ENCODE data around the gene LFNG. TPM values are rescaled to one million over a fixed set of nuclear protein-coding genes. Genes with fewer than 3 reads are reported as not detected.

LFNG gene
- total RNA-seq, 2 donors from 2014 or later = 61.4 to 105 TPM

DNA sequence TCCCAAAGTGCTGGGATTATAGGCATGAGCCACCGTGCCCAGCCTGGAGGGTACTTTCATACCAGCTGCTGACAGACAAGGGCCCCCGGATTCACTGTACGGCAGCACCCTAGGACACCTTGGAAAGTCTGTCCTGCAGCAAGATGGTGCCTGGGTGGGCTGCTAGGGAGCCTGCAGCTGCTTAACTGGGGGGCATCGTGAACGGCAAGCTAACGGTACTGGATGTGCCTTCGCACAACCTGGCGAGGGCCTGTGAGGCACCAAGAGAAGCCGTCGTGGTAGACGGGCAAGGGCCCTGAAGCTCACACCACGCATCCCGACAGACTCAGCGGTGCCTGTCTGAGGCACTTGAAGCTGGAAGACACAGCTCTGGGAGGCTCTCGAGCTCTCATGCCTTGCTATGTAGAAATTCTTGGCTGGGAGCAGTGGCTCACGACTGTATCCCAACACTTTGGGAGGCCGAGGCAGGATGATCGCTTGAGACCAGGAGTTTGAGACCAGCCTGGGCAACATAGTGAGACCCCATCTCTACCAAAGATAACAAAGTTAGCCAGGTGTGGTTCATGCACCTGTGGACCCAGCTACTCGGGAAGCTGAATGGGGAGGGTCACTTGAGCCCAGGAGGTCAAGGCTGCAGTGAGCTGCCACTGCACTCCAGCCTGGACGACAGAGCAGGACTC lies 26.3 kb downstream of the LFNG start:
- DNase-seq = no peak
- Histone ChIP-seq H3K4me3 (no peak overlapping the region), H3K27me3 (no peaks in the 10 kb centered on the region), H3K36me3 (no peaks in the 10 kb centered on the region), H3K9me3 (no peaks in the 10 kb centered on the region), H3K27ac (no peak overlapping the region), H3K9ac (ENCODE audit: low read depth in 2 of 2, low read length in 2 of 2) (no peak overlapping the region), H3K4me1 (no peaks in the 10 kb centered on the region)
- TF ChIP-seq, protein P1, sequence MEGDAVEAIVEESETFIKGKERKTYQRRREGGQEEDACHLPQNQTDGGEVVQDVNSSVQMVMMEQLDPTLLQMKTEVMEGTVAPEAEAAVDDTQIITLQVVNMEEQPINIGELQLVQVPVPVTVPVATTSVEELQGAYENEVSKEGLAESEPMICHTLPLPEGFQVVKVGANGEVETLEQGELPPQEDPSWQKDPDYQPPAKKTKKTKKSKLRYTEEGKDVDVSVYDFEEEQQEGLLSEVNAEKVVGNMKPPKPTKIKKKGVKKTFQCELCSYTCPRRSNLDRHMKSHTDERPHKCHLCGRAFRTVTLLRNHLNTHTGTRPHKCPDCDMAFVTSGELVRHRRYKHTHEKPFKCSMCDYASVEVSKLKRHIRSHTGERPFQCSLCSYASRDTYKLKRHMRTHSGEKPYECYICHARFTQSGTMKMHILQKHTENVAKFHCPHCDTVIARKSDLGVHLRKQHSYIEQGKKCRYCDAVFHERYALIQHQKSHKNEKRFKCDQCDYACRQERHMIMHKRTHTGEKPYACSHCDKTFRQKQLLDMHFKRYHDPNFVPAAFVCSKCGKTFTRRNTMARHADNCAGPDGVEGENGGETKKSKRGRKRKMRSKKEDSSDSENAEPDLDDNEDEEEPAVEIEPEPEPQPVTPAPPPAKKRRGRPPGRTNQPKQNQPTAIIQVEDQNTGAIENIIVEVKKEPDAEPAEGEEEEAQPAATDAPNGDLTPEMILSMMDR (IDR thresholded peaks at IDR 0.05) = no peak
- intact Hi-C loops (cut with DNase I) = no loop called here

DNA sequence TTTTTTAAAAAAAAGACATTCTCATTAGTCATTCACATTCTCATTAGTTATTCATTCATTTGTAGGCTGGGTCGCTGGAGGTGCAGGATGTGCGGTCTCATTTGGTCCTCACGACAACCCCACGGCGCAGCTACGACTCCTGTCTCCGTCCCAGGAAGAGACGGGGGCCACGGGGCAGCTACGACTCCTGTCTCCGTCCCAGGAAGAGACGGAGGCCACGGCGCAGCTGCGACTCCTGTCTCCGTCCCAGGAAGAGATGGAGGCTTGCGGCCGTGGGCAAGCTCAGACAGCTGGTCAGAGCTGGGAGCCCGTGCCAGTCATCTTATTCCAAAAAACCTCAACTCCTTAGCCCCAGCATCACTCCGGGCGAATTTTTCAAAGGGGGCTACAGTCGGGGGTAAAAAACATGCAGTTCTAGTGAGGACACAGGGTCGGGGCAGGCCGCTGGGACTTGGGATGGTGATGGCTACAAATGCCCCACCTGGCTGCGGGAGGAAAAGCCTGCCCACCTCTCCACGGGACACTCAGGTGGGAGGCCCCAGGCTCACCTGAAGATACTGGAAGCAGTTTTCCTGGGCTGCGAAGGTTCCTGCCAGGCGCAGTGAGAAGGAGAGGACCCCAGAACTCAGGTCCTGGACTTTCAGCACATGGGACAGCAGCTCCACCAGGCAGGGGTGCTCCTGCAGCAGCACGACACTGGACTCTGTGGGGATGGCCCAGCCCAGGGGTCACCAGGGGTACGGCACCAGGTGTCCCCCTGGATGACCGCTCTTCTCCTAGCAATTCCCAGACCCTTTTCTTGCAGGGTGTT lies 27.4 kb downstream of the LFNG start:
- H3K4me3 ChIP-seq = no peak overlapping the region
- no peaks in the 10 kb centered on the region for H3K36me3 ChIP-seq
- no peaks in the 10 kb centered on the region for H3K9me3 ChIP-seq
- DNase-seq = no peak
- H3K4me1 ChIP-seq = no peaks in the 10 kb centered on the region
- H3K27ac ChIP-seq = no peak overlapping the region
- no peaks in the 10 kb centered on the region for H3K27me3 ChIP-seq
- intact Hi-C loops (cut with DNase I) = no loop called here
- no peak overlapping the region for H3K9ac ChIP-seq (ENCODE audit: low read depth in 2 of 2, low read length in 2 of 2)
- TF ChIP-seq, protein P1 (IDR thresholded peaks at IDR 0.05) = no peak

DNA sequence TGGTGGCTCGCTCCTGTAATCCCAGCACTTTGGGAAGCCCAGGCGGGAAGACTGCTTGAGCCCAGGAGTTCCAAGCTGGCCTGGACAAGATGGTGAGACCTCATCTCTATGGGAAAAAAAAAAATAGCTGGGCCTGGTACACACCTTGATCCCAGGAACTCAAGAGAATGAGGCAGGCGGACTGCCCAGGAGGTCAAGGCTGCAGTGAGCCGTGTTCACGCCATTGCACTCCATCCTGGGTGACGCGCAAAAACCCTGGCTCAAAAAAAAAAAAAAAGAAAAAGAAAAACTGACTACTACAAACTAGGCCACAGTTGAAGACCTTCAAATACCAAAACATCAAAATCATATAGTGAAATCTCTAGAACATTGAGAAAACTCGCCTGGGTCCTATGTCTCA lies 31.8 kb downstream of the LFNG start:
- H3K4me1 ChIP-seq = peaks cover 12% of the 10 kb centered on the region
- no peak overlapping the region for H3K27ac ChIP-seq
- no peaks in the 10 kb centered on the region for H3K27me3 ChIP-seq
- TF ChIP-seq, protein P1 (IDR thresholded peaks at IDR 0.05) = no peak
- H3K4me3 ChIP-seq = no peak overlapping the region
- DNase-seq = no peak
- H3K36me3 ChIP-seq = no peaks in the 10 kb centered on the region
- H3K9me3 ChIP-seq = no peaks in the 10 kb centered on the region
- intact Hi-C loops (cut with DNase I) = no loop called here
- no peak overlapping the region for H3K9ac ChIP-seq (ENCODE audit: low read depth in 2 of 2, low read length in 2 of 2)

DNA sequence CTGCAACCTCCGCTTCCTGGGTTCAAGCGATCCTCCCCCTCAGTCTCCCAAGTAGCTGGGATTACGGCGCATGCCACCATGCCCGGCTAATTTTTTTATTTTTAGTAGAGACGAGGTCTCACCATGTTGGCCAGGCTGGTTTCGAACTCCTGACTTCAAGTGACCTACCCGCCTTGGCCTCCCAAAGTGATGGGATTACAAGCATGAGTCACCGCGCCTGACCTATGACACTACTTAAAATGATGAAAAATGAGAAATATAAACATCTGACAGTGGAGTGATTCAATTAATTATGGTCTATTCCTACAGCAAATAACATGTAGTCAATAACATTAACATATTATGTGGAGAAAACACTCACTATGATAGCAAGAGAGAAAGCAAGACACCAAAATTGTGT lies 33.5 kb downstream of the LFNG start:
- Histone ChIP-seq H3K9ac (ENCODE audit: low read depth in 2 of 2, low read length in 2 of 2) (no peak overlapping the region), H3K4me3 (no peak overlapping the region), H3K4me1 (peaks cover 12% of the 10 kb centered on the region), H3K27ac (no peak overlapping the region), H3K9me3 (no peaks in the 10 kb centered on the region), H3K27me3 (no peaks in the 10 kb centered on the region), H3K36me3 (no peaks in the 10 kb centered on the region)
- TF ChIP-seq, protein P1 (IDR thresholded peaks at IDR 0.05) = no peak
- DNase-seq = no peak
- intact Hi-C loops (cut with DNase I) = no loop called here

DNA sequence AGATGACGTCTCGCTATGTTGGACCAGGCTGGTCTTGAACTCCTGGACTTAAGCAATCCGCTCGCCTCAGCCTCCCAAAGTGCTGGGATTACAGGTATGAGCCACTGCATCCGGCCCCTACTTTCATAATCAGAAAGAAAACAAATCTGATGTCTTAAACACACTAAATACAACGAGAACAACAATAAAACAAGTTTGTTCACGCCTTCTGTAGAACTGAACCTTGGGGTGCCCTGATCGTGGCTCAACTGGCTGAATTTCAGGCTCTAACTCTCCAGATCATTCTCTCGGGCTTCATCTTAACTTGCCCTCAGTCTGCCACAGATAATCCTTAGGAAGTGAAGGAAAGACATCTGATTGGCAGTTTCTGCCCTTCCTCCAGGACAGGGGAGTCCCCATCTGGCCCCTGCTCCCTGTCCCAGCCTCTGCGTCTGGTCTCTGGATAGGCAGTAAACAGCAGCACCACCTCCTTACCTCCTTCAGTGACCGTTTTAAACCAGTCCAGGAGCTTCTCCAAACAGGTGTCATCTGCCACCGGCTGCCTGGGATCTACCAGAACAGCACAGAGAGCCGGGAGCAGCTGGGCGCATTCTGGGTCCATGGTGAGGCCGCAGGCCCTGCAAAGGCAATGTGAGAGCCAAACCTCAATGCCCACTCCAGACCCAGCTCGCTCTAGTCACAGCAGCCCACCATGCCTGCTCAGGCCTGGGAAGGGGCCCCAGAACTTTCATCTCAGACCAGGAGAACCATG lies 34.4 kb downstream of the LFNG start:
- TF ChIP-seq, protein P1 (IDR thresholded peaks at IDR 0.05) = no peak
- H3K36me3 ChIP-seq = no peaks in the 10 kb centered on the region
- no peak for DNase-seq
- H3K9me3 ChIP-seq = no peaks in the 10 kb centered on the region
- intact Hi-C loops (cut with DNase I) = no loop called here
- peak overlapping the region; percentile 95 for H3K4me3 ChIP-seq
- H3K9ac ChIP-seq (ENCODE audit: low read depth in 2 of 2, low read length in 2 of 2) = peak overlapping the region; percentile 70 to 98
- peaks cover 12% of the 10 kb centered on the region for H3K4me1 ChIP-seq
- H3K27me3 ChIP-seq = no peaks in the 10 kb centered on the region
- H3K27ac ChIP-seq = no peak overlapping the region
